Endothelial cell of umbilical vein (primary cell): ENCODE measurements around the gene CDC20.

Source experiments
- EZH2 ChIP-seq: IDR thresholded peaks from 2 replicates; pipeline ENCODE4 v1.6.1; 2012; ENCODE audit warnings: borderline replicate concordance, low read depth, mild to moderate bottlenecking, moderate library complexity, low read length, inconsistent platforms; ENCODE audit not compliant: severe bottlenecking
- FOS ChIP-seq: IDR thresholded peaks from 2 replicates; pipeline ENCODE4 v1.6.1; 2011; ENCODE audit warnings: mild to moderate bottlenecking, low read length, moderate library complexity, borderline replicate concordance; ENCODE audit not compliant: insufficient read depth
- GATA2 ChIP-seq: IDR thresholded peaks from 2 replicates; pipeline ENCODE4 v1.7.0; 2011; ENCODE audit warnings: low read depth, mild to moderate bottlenecking, moderate library complexity, mixed read lengths, low read length; ENCODE audit not compliant: insufficient read length, insufficient read depth
- JUN ChIP-seq: IDR thresholded peaks from 2 replicates; pipeline ENCODE4 v1.6.1; 2011; ENCODE audit warnings: borderline replicate concordance, low read depth; ENCODE audit not compliant: insufficient read length, insufficient read depth
- MYC ChIP-seq: IDR thresholded peaks from one replicate; pipeline ENCODE4 v1.6.1; 2011; ENCODE audit warnings: mild to moderate bottlenecking, low read depth, low read length
- POLR2A ChIP-seq: IDR thresholded peaks from 2 replicates; pipeline ENCODE4 v1.6.1; 2012; ENCODE audit warnings: low read depth, mild to moderate bottlenecking, control low read depth, low read length
- POLR2AphosphoS5 ChIP-seq: IDR thresholded peaks from 2 replicates; pipeline ENCODE4 v1.6.1; 2012; ENCODE audit warnings: low read depth, mild to moderate bottlenecking, control low read depth, low read length, moderate library complexity; ENCODE audit not compliant: insufficient read depth
- TF ChIP-seq, protein P1 (sequence below), 2 donors: IDR thresholded peaks; 1 replicate in 1 of 2; 2 replicates in 1 of 2; pipeline ENCODE4 v1.5.1; 2011; ENCODE audit warnings: low read length in 2 of 2, mild to moderate bottlenecking in 2 of 2, moderate library complexity in 2 of 2, control low read depth in 1 of 2, inconsistent platforms in 1 of 2, low read depth in 1 of 2; ENCODE audit not compliant: insufficient read depth in 1 of 2; ENCODE audit errors: extremely low read depth in 1 of 2
- TF ChIP-seq, protein P2 (sequence below): IDR thresholded peaks from 2 replicates; pipeline ENCODE4 v1.6.1; 2011; ENCODE audit not compliant: insufficient read depth, insufficient read length

DNA sequence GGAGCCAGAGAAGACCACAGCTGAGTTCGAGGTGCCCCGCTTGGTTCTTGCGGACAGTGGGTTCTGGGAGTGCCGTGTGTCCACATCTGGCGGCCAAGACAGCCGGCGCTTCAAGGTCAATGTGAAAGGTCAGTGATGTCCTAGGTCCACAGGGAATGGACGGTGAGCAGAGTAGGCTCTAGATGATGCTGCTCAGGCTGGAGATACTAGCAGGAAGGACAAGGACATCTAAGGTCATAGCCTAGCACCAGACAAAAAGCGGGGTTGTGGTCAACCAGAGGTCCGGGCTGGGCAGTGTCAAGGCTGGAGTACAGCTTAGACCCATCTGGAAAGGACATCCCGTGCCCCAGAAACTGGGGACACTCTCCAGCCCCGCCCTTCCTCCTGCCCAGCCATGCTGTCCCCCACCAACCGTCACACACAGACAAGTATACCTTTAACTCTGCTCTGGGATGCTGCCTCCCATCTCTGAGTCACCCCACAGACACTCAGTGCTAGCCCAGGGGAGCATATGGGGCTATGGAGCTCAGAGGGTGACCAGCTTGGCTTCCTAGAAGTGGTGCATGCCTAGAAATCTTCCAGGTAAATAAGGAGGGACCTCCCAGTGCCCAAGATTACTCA lies 49.3 kb upstream of the CDC20 start:
- TF ChIP-seq JUN = no peak
- TF ChIP-seq, protein P1, sequence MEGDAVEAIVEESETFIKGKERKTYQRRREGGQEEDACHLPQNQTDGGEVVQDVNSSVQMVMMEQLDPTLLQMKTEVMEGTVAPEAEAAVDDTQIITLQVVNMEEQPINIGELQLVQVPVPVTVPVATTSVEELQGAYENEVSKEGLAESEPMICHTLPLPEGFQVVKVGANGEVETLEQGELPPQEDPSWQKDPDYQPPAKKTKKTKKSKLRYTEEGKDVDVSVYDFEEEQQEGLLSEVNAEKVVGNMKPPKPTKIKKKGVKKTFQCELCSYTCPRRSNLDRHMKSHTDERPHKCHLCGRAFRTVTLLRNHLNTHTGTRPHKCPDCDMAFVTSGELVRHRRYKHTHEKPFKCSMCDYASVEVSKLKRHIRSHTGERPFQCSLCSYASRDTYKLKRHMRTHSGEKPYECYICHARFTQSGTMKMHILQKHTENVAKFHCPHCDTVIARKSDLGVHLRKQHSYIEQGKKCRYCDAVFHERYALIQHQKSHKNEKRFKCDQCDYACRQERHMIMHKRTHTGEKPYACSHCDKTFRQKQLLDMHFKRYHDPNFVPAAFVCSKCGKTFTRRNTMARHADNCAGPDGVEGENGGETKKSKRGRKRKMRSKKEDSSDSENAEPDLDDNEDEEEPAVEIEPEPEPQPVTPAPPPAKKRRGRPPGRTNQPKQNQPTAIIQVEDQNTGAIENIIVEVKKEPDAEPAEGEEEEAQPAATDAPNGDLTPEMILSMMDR (IDR thresholded peaks at IDR 0.05; ENCODE audit: extremely low read depth in 1 of 2, insufficient read depth in 1 of 2, low read depth in 1 of 2, low read length in 2 of 2) = no peak
- TF ChIP-seq POLR2A = no peak
- TF ChIP-seq EZH2 = no peak
- TF ChIP-seq POLR2AphosphoS5 = no peak
- TF ChIP-seq MYC = no peak
- no peak for TF ChIP-seq FOS
- TF ChIP-seq, protein P2, sequence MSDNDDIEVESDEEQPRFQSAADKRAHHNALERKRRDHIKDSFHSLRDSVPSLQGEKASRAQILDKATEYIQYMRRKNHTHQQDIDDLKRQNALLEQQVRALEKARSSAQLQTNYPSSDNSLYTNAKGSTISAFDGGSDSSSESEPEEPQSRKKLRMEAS = no peak
- TF ChIP-seq GATA2 = no peak
